GM12892 (cell line): ENCODE results near the gene MAGED1.

ENCODE experiments used
- POLR2A ChIP-seq: IDR thresholded peaks from 2 replicates; pipeline ENCODE4 v1.6.1; 2011; ENCODE audit warnings: low read depth, low read length, control low read depth
- POLR2AphosphoS5 ChIP-seq: IDR thresholded peaks from 2 replicates; pipeline ENCODE4 v1.6.1; 2011; ENCODE audit warnings: low read depth, low read length, control low read depth
- TAF1 ChIP-seq: IDR thresholded peaks from 2 replicates; pipeline ENCODE4 v1.6.1; 2011; ENCODE audit warnings: low read depth, mild to moderate bottlenecking, control low read depth, low read length, borderline replicate concordance

DNA sequence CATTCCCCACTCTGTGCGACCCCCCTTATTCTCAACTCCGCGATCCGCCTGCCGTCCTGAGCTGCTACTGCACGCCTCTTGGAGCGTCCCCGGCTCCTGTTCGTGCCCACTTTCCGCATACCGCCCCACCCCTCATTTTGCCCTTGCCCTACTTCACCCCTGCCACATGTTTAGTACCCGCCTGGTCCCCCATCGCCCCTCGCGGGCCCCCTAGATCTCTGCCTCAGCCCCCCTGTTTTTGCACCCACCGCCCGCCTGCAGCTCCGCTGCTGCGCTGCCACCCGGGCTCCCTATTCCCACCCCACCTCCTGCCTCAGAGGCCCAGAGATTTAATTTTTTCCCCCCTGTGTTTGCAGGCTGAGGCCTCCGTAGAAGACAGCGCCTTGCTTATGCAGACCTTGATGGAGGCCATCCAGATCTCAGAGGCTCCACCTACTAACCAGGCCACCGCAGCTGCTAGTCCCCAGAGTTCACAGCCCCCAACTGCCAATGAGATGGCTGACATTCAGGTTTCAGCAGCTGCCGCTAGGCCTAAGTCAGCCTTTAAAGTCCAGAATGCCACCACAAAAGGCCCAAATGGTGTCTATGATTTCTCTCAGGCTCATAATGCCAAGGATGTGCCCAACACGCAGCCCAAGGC, 1.4 kb downstream of the MAGED1 start:
- TF ChIP-seq POLR2A = peak; percentile 30; the same call in 1 of the 2 replicates
- TF ChIP-seq POLR2AphosphoS5 = no peak
- TF ChIP-seq TAF1 = no peak
